D721Med (cell line): ENCODE results near the gene TREM1.
"Not testable (repeated sequence)": the region's sequence is repeated elsewhere in the genome, so short reads cannot be mapped to it uniquely, and the experiment has no call there.

Experiments used
- DNase-seq: peaks from one replicate; pipeline ENCODE4 v3.0.0; 2011; ENCODE audit warnings: low spot score; ENCODE audit not compliant: insufficient read length
- FAIRE-seq: peaks from 2 replicates; lab custom pipeline; 2011; peaks lifted over from hg19 to GRCh38; lab: Jason Lieb, UNC
- TF ChIP-seq, protein P1 (sequence below): IDR thresholded peaks from 2 replicates; pipeline ENCODE4 v1.5.1; 2012; ENCODE audit warnings: mild to moderate bottlenecking, control low read depth; ENCODE audit not compliant: insufficient read depth; ENCODE audit errors: missing control alignments

TREM1 gene

DNA sequence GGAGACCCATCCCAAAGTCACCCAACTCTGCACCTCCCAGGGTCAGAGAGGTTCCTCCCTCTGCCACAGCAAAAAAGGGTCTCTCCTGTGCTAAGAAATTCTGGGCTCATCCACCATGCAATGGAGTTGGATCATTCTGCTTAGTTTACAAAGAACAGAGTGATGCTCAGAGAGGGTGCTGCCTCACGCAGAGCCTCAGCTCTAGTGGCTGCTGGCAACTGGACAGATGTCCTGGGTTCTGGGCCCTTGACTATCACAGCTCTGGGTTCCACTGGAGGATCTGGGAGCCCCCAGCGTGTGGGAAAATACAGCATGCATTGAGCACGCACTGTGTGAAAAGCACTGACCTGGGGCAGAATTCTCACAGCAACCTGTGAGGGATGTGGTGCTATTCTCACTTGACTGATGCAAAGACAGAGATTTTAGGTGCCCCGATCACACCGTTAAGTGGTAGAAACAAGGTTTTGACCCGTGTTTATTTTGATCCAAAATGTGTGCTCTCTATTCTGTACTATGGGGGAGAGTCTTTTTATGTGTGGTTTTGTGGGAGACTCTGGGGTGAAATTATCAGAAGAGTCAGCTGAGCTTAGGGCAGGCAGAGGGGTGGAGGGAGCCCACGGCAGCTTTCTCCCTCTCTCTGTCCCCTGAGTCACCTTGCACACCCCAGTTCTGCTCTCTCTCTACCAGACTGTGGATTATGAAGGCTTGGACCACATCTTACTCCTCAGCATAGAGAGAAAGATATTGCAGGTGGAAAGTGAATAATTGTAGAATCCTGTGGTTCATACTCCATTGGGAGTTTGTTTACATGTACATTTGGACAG, 38.4 kb downstream of the TREM1 start:
- TF ChIP-seq, protein P1, sequence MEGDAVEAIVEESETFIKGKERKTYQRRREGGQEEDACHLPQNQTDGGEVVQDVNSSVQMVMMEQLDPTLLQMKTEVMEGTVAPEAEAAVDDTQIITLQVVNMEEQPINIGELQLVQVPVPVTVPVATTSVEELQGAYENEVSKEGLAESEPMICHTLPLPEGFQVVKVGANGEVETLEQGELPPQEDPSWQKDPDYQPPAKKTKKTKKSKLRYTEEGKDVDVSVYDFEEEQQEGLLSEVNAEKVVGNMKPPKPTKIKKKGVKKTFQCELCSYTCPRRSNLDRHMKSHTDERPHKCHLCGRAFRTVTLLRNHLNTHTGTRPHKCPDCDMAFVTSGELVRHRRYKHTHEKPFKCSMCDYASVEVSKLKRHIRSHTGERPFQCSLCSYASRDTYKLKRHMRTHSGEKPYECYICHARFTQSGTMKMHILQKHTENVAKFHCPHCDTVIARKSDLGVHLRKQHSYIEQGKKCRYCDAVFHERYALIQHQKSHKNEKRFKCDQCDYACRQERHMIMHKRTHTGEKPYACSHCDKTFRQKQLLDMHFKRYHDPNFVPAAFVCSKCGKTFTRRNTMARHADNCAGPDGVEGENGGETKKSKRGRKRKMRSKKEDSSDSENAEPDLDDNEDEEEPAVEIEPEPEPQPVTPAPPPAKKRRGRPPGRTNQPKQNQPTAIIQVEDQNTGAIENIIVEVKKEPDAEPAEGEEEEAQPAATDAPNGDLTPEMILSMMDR = no peak

DNA sequence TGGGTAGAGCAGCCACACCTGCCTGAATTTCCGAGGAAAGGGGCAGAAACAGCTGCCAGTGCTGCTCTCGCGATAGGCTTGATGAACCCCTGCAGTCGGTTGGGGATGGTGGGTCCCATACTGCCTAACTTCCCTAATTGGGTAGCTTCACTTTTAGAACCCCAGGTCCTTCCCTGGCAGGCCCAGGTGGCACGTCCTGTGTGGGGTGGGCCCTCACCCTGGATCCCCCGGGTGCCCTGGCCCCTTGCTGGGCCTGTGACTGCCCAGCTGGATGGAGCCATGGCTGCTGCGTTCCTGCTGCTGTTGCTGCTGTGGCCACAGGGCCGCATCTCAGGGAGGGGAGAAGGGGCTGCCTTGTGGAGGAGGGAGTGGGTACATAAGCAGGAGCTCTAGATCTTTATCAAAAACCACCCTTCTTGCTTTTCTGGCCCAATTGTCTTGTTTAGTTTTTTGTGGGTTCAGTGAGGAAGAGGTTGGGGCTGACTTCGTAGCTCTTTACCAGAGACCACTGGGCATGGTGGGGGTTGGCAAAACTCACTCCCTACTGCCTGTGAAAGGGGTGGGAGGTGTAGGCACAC, 39.1 kb downstream of the TREM1 start:
- TF ChIP-seq, protein P1 = no peak
- DNase-seq = no peak
- no peak for FAIRE-seq

More for the DNA sequence above, 38.4 kb downstream of the TREM1 start:
- no peak for FAIRE-seq
- DNase-seq = no peak

DNA sequence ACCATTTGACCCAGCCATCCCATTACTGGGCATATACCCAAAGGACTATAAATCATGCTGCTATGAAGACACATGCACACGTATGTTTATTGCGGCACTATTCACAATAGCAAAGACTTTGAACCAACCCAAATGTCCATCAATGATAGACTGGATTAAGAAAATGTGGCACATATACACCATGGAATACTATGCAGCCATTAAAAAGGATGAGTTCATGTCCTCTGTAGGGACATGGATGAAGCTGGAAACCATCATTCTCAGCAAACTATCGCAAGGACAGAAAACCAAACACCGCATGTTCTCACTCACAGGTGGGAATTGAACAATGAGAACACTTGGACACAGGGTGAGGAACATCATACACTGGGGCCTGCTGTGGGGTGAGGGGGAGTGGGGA, 40.0 kb downstream of the TREM1 start:
- not testable (repeated sequence) for FAIRE-seq

GRCh38 chr6:41239467-41240159, 46.9 kb downstream of the TREM1 start:
- no peak for DNase-seq
- TF ChIP-seq, protein P1 = no peak
- no peak for FAIRE-seq

More for the DNA sequence above, 40.0 kb downstream of the TREM1 start:
- not testable (repeated sequence) for DNase-seq

DNA sequence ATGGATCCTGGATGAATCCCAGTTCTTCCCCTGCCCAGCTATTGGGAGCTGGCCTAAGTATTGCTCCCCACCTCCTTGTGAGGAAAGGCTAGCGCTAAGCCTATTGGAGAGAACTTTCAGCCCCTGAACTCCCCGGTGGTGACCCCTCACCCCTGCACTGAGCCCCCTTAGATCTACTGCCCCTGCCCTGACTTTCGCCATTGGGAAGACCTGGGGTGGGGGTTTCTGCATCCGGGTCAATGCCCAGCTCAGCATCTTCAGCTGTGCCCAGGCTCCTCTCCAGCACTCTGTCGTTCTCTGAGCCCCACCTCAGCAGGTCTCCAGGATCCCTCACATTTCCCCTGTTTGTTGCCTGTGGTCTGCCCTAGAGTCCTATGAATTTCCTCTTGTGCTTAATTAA, 49.4 kb downstream of the TREM1 start:
- no peak for FAIRE-seq
- TF ChIP-seq, protein P1 = no peak
- no peak for DNase-seq

DNA sequence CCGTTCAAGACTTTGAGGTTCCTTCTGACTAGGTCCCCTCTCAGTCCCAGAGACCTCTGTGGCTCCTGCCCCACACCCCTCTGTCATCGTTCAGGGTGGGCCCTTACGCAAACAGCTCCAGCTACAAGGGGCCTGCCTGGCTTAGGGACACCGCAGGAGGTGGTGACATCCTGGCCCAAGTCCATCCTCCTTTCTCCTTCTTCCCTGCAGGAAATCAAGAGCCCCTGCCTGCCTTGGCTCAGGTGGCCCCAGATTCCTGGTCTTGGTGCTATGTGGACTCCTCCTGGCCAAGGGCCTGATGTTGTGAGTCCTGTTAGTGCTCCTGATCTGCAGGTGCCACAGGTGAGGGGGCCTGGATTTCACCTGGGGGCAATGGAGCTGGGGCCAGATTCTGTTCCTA, 50.2 kb downstream of the TREM1 start:
- DNase-seq (no peak), FAIRE-seq (no peak)
- TF ChIP-seq, protein P1 = no peak

DNA sequence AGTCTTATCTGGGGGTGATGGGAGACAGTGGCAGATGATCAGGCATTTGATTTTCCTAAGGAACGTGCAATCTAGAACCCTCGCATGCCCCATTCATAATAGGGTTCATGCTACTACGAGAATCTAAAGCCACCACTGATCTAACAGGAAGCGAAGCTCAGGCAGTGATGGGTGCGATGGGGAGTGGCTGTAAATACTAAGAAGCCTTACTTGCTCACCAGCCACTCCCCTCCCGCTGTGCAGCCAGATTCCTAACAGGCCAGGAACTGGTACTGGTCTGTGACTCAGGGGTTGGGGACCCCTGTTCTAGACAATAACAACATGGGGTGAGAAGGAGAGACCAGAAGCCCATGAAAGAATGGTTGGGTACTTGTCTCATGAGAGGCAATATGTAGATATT, 53.8 kb downstream of the TREM1 start:
- TF ChIP-seq, protein P1 = no peak
- FAIRE-seq = no peak
- no peak for DNase-seq
